Tibial nerve (tissue), 4 donors: ENCODE results near the gene BAHCC1. TPM values are rescaled to one million over a fixed set of nuclear protein-coding genes. Genes with fewer than 3 reads are reported as not detected.

ENCODE experiments used
- DNase-seq, 2 donors: peaks; one replicate each; pipeline ENCODE4 v3.0.0-alpha.2; 2019; ENCODE audit warnings: low spot score in 2 of 2
- H3K27ac ChIP-seq, 4 donors: fragments of 200-600 bp; sonication (generic) in 3 of 4; one replicate each; pipeline ENCODE4 v1.5.1; 2017 to 2019; ENCODE audit warnings: mild to moderate bottlenecking in 1 of 4
- H3K27me3 ChIP-seq, 2 donors: fragments of 200-600 bp; sonication (generic) in 1 of 2; one replicate each; pipeline versions ENCODE4 v1.5.1 to v1.6.0; 2017 to 2019
- H3K36me3 ChIP-seq, 3 donors: fragments of 200-600 bp; sonication (generic); one replicate each; pipeline ENCODE4 v1.5.1; 2018 to 2019
- H3K4me1 ChIP-seq, 4 donors: fragments of 200-600 bp; sonication (generic) in 3 of 4; one replicate each; pipeline ENCODE4 v1.5.1; 2017 to 2019
- H3K4me3 ChIP-seq, 4 donors: fragments of 200-600 bp; sonication (generic) in 3 of 4; one replicate each; pipeline ENCODE4 v1.5.1; 2017 to 2019; ENCODE audit warnings: mild to moderate bottlenecking in 1 of 4, moderate library complexity in 1 of 4
- H3K9me3 ChIP-seq, 4 donors: fragments of 200-600 bp; sonication (generic) in 3 of 4; one replicate each; pipeline ENCODE4 v1.5.1; 2017 to 2019
- EP300 ChIP-seq, 2 donors: sonication (generic); formaldehyde crosslinking; IDR thresholded peaks; one replicate each; pipeline ENCODE4 v1.6.1; 2017; ENCODE audit warnings: antibody characterized with exemption in 2 of 2, mild to moderate bottlenecking in 1 of 2
- POLR2A ChIP-seq, 2 donors: fragments of 450-650 bp; IDR thresholded peaks; one replicate each; pipeline ENCODE4 v1.6.1; 2017; ENCODE audit warnings: antibody characterized with exemption in 2 of 2, mild to moderate bottlenecking in 2 of 2, moderate library complexity in 2 of 2
- whole genome bisulfite sequencing, 2 donors: methylation state at CpG; one replicate each; pipeline ENCODE4 v1.1.5; 2018; 5-methylcytosine and 5-hydroxymethylcytosine counted together
- total RNA-seq, 4 donors: library from RNA; depleted of rRNA; stranded (reverse); fragments of >200 nt; gene quantifications; one replicate each; pipeline ENCODE4 v1.1.0, GENCODE V29; 2016
- TF ChIP-seq, protein P1 (sequence below), 5 experiments: fragments of 200-600 bp in 3 of 5; fragments of 450-650 bp in 2 of 5; sonication (generic) in 3 of 5; IDR thresholded peaks; one replicate each; pipeline ENCODE4 v1.5.1; 2016 to 2019; ENCODE audit warnings: antibody characterized with exemption in 5 of 5, mild to moderate bottlenecking in 3 of 5, moderate library complexity in 2 of 5

Gene BAHCC1
- total RNA-seq, 4 donors from 2014 or later = 15.1 to 38.7 (median 27.4) TPM

- TF ChIP-seq EP300 (IDR thresholded peaks at IDR 0.05) = peak in 1 of 2 donors; percentile 69
- no peak for TF ChIP-seq POLR2A (IDR thresholded peaks at IDR 0.05)
- peaks cover 0 to 63% (median 45%) of the 10 kb centered on the region in 4 donors for H3K4me1 ChIP-seq
- H3K27me3 ChIP-seq = no peaks in the 10 kb centered on the region
- 2% methylated on average over 47 to 70 of the region's 93 CpGs for WGBS, 2 donors
- H3K4me3 ChIP-seq = peak overlapping the region; percentile 69 to 89 (median 80)
- no peaks in the 10 kb centered on the region for H3K9me3 ChIP-seq
- no peak for DNase-seq
- peak overlapping the region; percentile 89 to 100 (median 98) for H3K27ac ChIP-seq
- no peaks in the 10 kb centered on the region for H3K36me3 ChIP-seq
Observed at GRCh38 chr17:81392909-81393654, 2.2 kb upstream of the BAHCC1 start.

GRCh38 chr17:81393684-81394376 lies 1.4 kb upstream of the BAHCC1 start:
- 1% methylated on average over 16 to 37 of the region's 63 CpGs for WGBS, 2 donors
- no peaks in the 10 kb centered on the region for H3K9me3 ChIP-seq
- peak overlapping the region; percentile 89 to 100 (median 98) for H3K27ac ChIP-seq
- peaks cover 0 to 60% (median 40%) of the 10 kb centered on the region in 4 donors for H3K4me1 ChIP-seq
- peak; percentile 100 for DNase-seq
- TF ChIP-seq EP300 (IDR thresholded peaks at IDR 0.05) (peak; percentile 90 to 100), POLR2A (IDR thresholded peaks at IDR 0.05) (peak; percentile 89 to 94)
- TF ChIP-seq, protein P1, sequence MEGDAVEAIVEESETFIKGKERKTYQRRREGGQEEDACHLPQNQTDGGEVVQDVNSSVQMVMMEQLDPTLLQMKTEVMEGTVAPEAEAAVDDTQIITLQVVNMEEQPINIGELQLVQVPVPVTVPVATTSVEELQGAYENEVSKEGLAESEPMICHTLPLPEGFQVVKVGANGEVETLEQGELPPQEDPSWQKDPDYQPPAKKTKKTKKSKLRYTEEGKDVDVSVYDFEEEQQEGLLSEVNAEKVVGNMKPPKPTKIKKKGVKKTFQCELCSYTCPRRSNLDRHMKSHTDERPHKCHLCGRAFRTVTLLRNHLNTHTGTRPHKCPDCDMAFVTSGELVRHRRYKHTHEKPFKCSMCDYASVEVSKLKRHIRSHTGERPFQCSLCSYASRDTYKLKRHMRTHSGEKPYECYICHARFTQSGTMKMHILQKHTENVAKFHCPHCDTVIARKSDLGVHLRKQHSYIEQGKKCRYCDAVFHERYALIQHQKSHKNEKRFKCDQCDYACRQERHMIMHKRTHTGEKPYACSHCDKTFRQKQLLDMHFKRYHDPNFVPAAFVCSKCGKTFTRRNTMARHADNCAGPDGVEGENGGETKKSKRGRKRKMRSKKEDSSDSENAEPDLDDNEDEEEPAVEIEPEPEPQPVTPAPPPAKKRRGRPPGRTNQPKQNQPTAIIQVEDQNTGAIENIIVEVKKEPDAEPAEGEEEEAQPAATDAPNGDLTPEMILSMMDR (IDR thresholded peaks at IDR 0.05) = peak in 1 of 5 experiments; percentile 46
- no peaks in the 10 kb centered on the region for H3K36me3 ChIP-seq
- H3K27me3 ChIP-seq = no peaks in the 10 kb centered on the region
- peak overlapping the region; percentile 69 to 89 (median 80) for H3K4me3 ChIP-seq

GRCh38 chr17:81394377-81394920 lies 808 bp upstream of the BAHCC1 start:
- no peak for TF ChIP-seq EP300 (IDR thresholded peaks at IDR 0.05)
- TF ChIP-seq, protein P1 (IDR thresholded peaks at IDR 0.05) = no peak
- TF ChIP-seq POLR2A (IDR thresholded peaks at IDR 0.05) = no peak
- H3K4me3 ChIP-seq = peak overlapping the region; percentile 26 to 89 (median 71)
- peaks cover 0 to 54% (median 36%) of the 10 kb centered on the region in 4 donors for H3K4me1 ChIP-seq
- H3K27me3 ChIP-seq = no peaks in the 10 kb centered on the region
- peak overlapping the region; percentile 49 to 100 (median 78) for H3K27ac ChIP-seq
- no peaks in the 10 kb centered on the region for H3K36me3 ChIP-seq
- no peak for DNase-seq
- WGBS, 2 donors = 3 to 5% methylated on average over 16 of the region's 16 CpGs
- no peaks in the 10 kb centered on the region for H3K9me3 ChIP-seq

GRCh38 chr17:81395600-81396277 lies 482 bp downstream of the BAHCC1 start:
- peak overlapping the region; percentile 83 to 98 (median 94) for H3K27ac ChIP-seq
- no peak for DNase-seq
- H3K27me3 ChIP-seq = no peaks in the 10 kb centered on the region
- no peaks in the 10 kb centered on the region for H3K9me3 ChIP-seq
- 1% methylated on average over 28 to 43 of the region's 43 CpGs for WGBS, 2 donors
- peaks cover 0 to 45% (median 31%) of the 10 kb centered on the region in 4 donors for H3K4me1 ChIP-seq
- TF ChIP-seq POLR2A (IDR thresholded peaks at IDR 0.05) (no peak), EP300 (IDR thresholded peaks at IDR 0.05) (no peak)
- TF ChIP-seq, protein P1 (IDR thresholded peaks at IDR 0.05) = no peak
- peak overlapping the region; percentile 49 to 89 (median 70) for H3K4me3 ChIP-seq
- H3K36me3 ChIP-seq = no peaks in the 10 kb centered on the region

- H3K4me1 ChIP-seq = peaks cover 0 to 45% (median 32%) of the 10 kb centered on the region in 4 donors
- TF ChIP-seq, protein P1 (IDR thresholded peaks at IDR 0.05) = no peak
- TF ChIP-seq EP300 (IDR thresholded peaks at IDR 0.05) (no peak), POLR2A (IDR thresholded peaks at IDR 0.05) (no peak)
- WGBS, 2 donors = 3 to 4% methylated on average over 16 of the region's 54 CpGs
Observed at GRCh38 chr17:81396278-81396721, 1.0 kb downstream of the BAHCC1 start.

More at GRCh38 chr17:81396278-81396721, 1.0 kb downstream of the BAHCC1 start:
- no peak for DNase-seq
- Histone ChIP-seq H3K36me3 (no peaks in the 10 kb centered on the region), H3K9me3 (no peaks in the 10 kb centered on the region), H3K4me3 (peak overlapping the region; percentile 49 to 89 (median 70)), H3K27me3 (no peaks in the 10 kb centered on the region), H3K27ac (peak overlapping the region; percentile 83 to 98 (median 94))
